H9 (cell line): ENCODE data around the gene PRTG. TPM values are rescaled to one million over a fixed set of nuclear protein-coding genes. Genes with fewer than 3 reads are reported as not detected.

Experiments
- DNase-seq: peaks from one replicate; pipeline ENCODE4 v3.0.0-alpha.2; 2017
- H2AFZ ChIP-seq: one replicate; pipeline ENCODE4 v1.6.1; 2013; ENCODE audit warnings: mild to moderate bottlenecking, low read length, control low read depth, moderate library complexity
- H2AK5ac ChIP-seq: 2 replicates; pipeline ENCODE4 v1.6.1; 2013; ENCODE audit warnings: low read length, control low read depth, mixed read lengths; ENCODE audit not compliant: insufficient read length
- H2BK120ac ChIP-seq: one replicate; pipeline ENCODE4 v1.6.1; 2013; ENCODE audit warnings: low read depth, mild to moderate bottlenecking, low read length, control low read depth, inconsistent platforms; ENCODE audit not compliant: poor library complexity, severe bottlenecking
- H2BK12ac ChIP-seq: 2 replicates; pipeline ENCODE4 v1.6.1; 2013; ENCODE audit warnings: low read length, control low read depth, mixed read lengths, low read depth; ENCODE audit not compliant: insufficient read length
- H2BK15ac ChIP-seq: 2 replicates; pipeline ENCODE4 v1.6.1; 2013; ENCODE audit warnings: low read depth, low read length, control low read depth
- H2BK20ac ChIP-seq: one replicate; pipeline ENCODE4 v1.6.1; 2013; ENCODE audit warnings: low read depth, mild to moderate bottlenecking, low read length, control low read depth, inconsistent platforms; ENCODE audit not compliant: poor library complexity, severe bottlenecking
- H2BK5ac ChIP-seq: 2 replicates; pipeline ENCODE4 v1.6.1; 2013; ENCODE audit warnings: low read length, control low read depth, mixed read lengths; ENCODE audit not compliant: insufficient read length
- H3K14ac ChIP-seq: 2 replicates; pipeline ENCODE4 v1.6.1; 2013; ENCODE audit warnings: low read length, control low read depth; ENCODE audit not compliant: insufficient read depth
- H3K18ac ChIP-seq: 2 replicates; pipeline ENCODE4 v1.6.1; 2013; ENCODE audit warnings: low read depth, mild to moderate bottlenecking, mixed read lengths, low read length, control low read depth; ENCODE audit not compliant: insufficient read length
- H3K23ac ChIP-seq: 2 replicates; pipeline ENCODE4 v1.6.1; 2013; ENCODE audit warnings: low read length, control low read depth, mixed read lengths, low read depth; ENCODE audit not compliant: insufficient read length
- H3K23me2 ChIP-seq: 2 replicates; pipeline ENCODE4 v1.6.1; 2013; ENCODE audit warnings: low read depth, mild to moderate bottlenecking, mixed read lengths, low read length, control low read depth; ENCODE audit not compliant: insufficient read length, poor library complexity, severe bottlenecking
- H3K27ac ChIP-seq: 2 replicates; pipeline ENCODE4 v1.5.1; 2013; ENCODE audit warnings: low read length, control low read depth, mixed read lengths, low read depth; ENCODE audit not compliant: insufficient read length
- H3K27me3 ChIP-seq: 2 replicates; pipeline ENCODE4 v1.6.1; 2013; ENCODE audit warnings: low read length, control low read depth, inconsistent platforms; ENCODE audit not compliant: insufficient read depth
- H3K4ac ChIP-seq: 2 replicates; pipeline ENCODE4 v1.6.1; 2013; ENCODE audit warnings: low read depth, mild to moderate bottlenecking, control low read depth, inconsistent platforms, low read length, moderate library complexity
- H3K4me1 ChIP-seq: 2 replicates; pipeline ENCODE4 v1.6.1; 2013; ENCODE audit warnings: low read length, control low read depth, inconsistent platforms; ENCODE audit not compliant: insufficient read depth
- H3K4me2 ChIP-seq: 2 replicates; pipeline ENCODE4 v1.6.1; 2013; ENCODE audit warnings: low read length, control low read depth, mixed read lengths; ENCODE audit not compliant: insufficient read length, insufficient read depth
- H3K56ac ChIP-seq: 2 replicates; pipeline ENCODE4 v1.6.1; 2013; ENCODE audit warnings: low read depth, mild to moderate bottlenecking, mixed read lengths, low read length, control low read depth; ENCODE audit not compliant: insufficient read length
- H3K79me1 ChIP-seq: 2 replicates; pipeline ENCODE4 v1.6.1; 2013; ENCODE audit warnings: low read depth, mild to moderate bottlenecking, moderate library complexity, low read length, control low read depth, inconsistent platforms; ENCODE audit not compliant: insufficient read depth, poor library complexity, severe bottlenecking
- H3K79me2 ChIP-seq: 2 replicates; pipeline ENCODE4 v1.6.1; 2013; ENCODE audit warnings: low read length, control low read depth, inconsistent platforms; ENCODE audit not compliant: insufficient read depth
- H3K9ac ChIP-seq: 2 replicates; pipeline ENCODE4 v1.6.1; 2013; ENCODE audit warnings: low read length, control low read depth, mixed read lengths; ENCODE audit not compliant: insufficient read length; ENCODE audit errors: extremely low read depth
- H3K9me3 ChIP-seq: one replicate; pipeline ENCODE4 v1.6.1; 2013; ENCODE audit warnings: low read depth, low read length, inconsistent platforms; ENCODE audit not compliant: control insufficient read depth
- H3T11ph ChIP-seq: one replicate; pipeline ENCODE4 v1.6.1; 2013; ENCODE audit warnings: mild to moderate bottlenecking, low read length, control low read depth, inconsistent platforms
- H4K20me1 ChIP-seq: one replicate; pipeline ENCODE4 v1.6.1; 2013; ENCODE audit not compliant: control insufficient read depth, insufficient read length, insufficient read depth
- H4K5ac ChIP-seq: 2 replicates; pipeline ENCODE4 v1.6.1; 2013; ENCODE audit warnings: low read depth, mild to moderate bottlenecking, mixed read lengths, low read length, control low read depth; ENCODE audit not compliant: insufficient read length
- H4K8ac ChIP-seq: replicated peaks from 2 replicates; pipeline ENCODE4 v1.6.1; 2013; ENCODE audit warnings: low read length, control low read depth, mixed read lengths, low read depth; ENCODE audit not compliant: insufficient read length
- H4K91ac ChIP-seq: 2 replicates; pipeline ENCODE4 v1.6.1; 2013; ENCODE audit warnings: low read depth, mild to moderate bottlenecking, moderate library complexity, mixed read lengths, low read length, control low read depth; ENCODE audit not compliant: insufficient read length
- H3K27ac Mint-ChIP-seq, 3 experiments: 2 replicates in 2 of 3; 3 replicates in 1 of 3; pipeline ENCODE4 v1.8.0; 2020 to 2021; ENCODE audit warnings: mixed read lengths in 3 of 3, mild to moderate bottlenecking in 1 of 3, moderate library complexity in 1 of 3
- H3K27me3 Mint-ChIP-seq: 2 replicates; pipeline ENCODE4 v1.8.0; 2021; ENCODE audit warnings: low read depth, mild to moderate bottlenecking, moderate library complexity, mixed read lengths
- H3K36me3 Mint-ChIP-seq, 3 experiments: 2 replicates in 2 of 3; 3 replicates in 1 of 3; pipeline ENCODE4 v1.8.0; 2020 to 2021; ENCODE audit warnings: low read depth in 3 of 3, mixed read lengths in 3 of 3; ENCODE audit not compliant: insufficient read depth in 1 of 3
- H3K4me1 Mint-ChIP-seq, 2 experiments: 2 replicates each; pipeline ENCODE4 v1.8.0; 2020; ENCODE audit warnings: mixed read lengths in 2 of 2
- H3K4me3 Mint-ChIP-seq, 2 experiments: 2 replicates in 1 of 2; 3 replicates in 1 of 2; pipeline ENCODE4 v1.8.0; 2020 to 2021; ENCODE audit warnings: mild to moderate bottlenecking in 2 of 2, mixed read lengths in 2 of 2, moderate library complexity in 1 of 2
- H3K9me3 Mint-ChIP-seq, 2 experiments: 2 replicates in 1 of 2; 3 replicates in 1 of 2; pipeline ENCODE4 v1.8.0; 2020; ENCODE audit warnings: mild to moderate bottlenecking in 2 of 2, mixed read lengths in 2 of 2, moderate library complexity in 1 of 2
- WGBS: extraction: QIAGEN DNeasy Blood & Tissue Kit; methylation state at CpG from one replicate; pipeline ENCODE4 v1.1.7; 2013; ENCODE audit warnings: missing lambda C conversion rate, low lambda C conversion rate, mixed read lengths; ENCODE audit not compliant: insufficient read length; ENCODE audit errors: extremely low coverage; 5-methylcytosine and 5-hydroxymethylcytosine counted together
- total RNA-seq: library from RNA; stranded (reverse); gene quantifications from 2 replicates; pipeline ENCODE4 v1.2.1, GENCODE V29; 2021
- TF ChIP-seq, protein P1 (sequence below): fragments of 200-600 bp; sonication (generic); conservative IDR thresholded peaks from 3 replicates; pipeline ENCODE4 v1.8.0; 2021; ENCODE audit warnings: antibody characterized with exemption, mild to moderate bottlenecking

Gene PRTG
- total RNA-seq, 1 experiment from 2014 or later, result 5.7 TPM

DNA sequence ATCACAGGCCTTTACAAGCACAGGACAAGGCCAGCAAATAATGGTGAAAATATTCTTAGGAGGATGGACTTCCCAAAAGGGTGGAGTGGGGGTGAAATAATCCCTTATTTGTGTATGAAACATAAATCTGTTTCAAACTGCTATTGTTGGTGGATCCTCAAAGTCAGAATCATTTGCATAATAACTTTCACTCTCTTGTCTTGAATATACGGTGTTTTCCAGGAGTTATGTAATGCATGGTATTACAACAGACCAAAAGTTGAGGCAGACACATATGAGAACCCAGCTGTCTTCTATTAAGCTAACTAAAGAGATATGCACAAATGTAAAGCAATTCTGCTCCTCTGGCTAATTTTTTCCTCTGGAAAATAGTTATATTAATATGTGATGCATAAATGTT is 57.7 kb downstream of the PRTG start:
- peaks cover 6 to 13% of the 10 kb centered on the region in 2 experiments for H3K4me1 Mint-ChIP-seq

More for the DNA sequence above, 57.7 kb downstream of the PRTG start:
- no peak overlapping the region for H3K27ac ChIP-seq
- no peak overlapping the region for H3K4ac ChIP-seq
- TF ChIP-seq, protein P1, sequence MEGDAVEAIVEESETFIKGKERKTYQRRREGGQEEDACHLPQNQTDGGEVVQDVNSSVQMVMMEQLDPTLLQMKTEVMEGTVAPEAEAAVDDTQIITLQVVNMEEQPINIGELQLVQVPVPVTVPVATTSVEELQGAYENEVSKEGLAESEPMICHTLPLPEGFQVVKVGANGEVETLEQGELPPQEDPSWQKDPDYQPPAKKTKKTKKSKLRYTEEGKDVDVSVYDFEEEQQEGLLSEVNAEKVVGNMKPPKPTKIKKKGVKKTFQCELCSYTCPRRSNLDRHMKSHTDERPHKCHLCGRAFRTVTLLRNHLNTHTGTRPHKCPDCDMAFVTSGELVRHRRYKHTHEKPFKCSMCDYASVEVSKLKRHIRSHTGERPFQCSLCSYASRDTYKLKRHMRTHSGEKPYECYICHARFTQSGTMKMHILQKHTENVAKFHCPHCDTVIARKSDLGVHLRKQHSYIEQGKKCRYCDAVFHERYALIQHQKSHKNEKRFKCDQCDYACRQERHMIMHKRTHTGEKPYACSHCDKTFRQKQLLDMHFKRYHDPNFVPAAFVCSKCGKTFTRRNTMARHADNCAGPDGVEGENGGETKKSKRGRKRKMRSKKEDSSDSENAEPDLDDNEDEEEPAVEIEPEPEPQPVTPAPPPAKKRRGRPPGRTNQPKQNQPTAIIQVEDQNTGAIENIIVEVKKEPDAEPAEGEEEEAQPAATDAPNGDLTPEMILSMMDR, result no peak
- no peaks in the 10 kb centered on the region for H3K27me3 ChIP-seq
- no peak for DNase-seq
- H3K56ac ChIP-seq, result no peak overlapping the region
- peaks cover 3% of the 10 kb centered on the region for H3K23me2 ChIP-seq
- no peak overlapping the region for H4K8ac ChIP-seq
- no peaks in the 10 kb centered on the region for H3K4me1 ChIP-seq
- H2BK20ac ChIP-seq, result no peak overlapping the region
- H3K18ac ChIP-seq, result no peak overlapping the region
- no peak overlapping the region for H3K9ac ChIP-seq
- no peaks in the 10 kb centered on the region; the same call in 1 of the 2 replicates for H3K27me3 Mint-ChIP-seq
- H3K36me3 Mint-ChIP-seq, result no peaks in the 10 kb centered on the region
- H3K27ac Mint-ChIP-seq, result no peak overlapping the region
- no peak overlapping the region for H2BK12ac ChIP-seq
- no peak overlapping the region for H2BK5ac ChIP-seq
- H3K23ac ChIP-seq, result no peak overlapping the region
- no peak overlapping the region for H3K4me3 Mint-ChIP-seq
- H3K79me2 ChIP-seq, result no peaks in the 10 kb centered on the region
- H2BK15ac ChIP-seq, result no peak overlapping the region
- H3K9me3 ChIP-seq, result no peaks in the 10 kb centered on the region
- H3K14ac ChIP-seq, result no peak overlapping the region
- H2AFZ ChIP-seq, result no peak overlapping the region
- H3K9me3 Mint-ChIP-seq, result no peaks in the 10 kb centered on the region
- H4K91ac ChIP-seq, result no peak overlapping the region
- H3K79me1 ChIP-seq, result no peaks in the 10 kb centered on the region
- H2AK5ac ChIP-seq, result no peak overlapping the region
- H4K20me1 ChIP-seq, result no peaks in the 10 kb centered on the region
- H2BK120ac ChIP-seq, result no peak overlapping the region
- no peak overlapping the region for H3T11ph ChIP-seq
- no peak overlapping the region for H3K4me2 ChIP-seq
- no CpG with 5 or more reads among the region's 1 CpG for WGBS
- H4K5ac ChIP-seq, result no peak overlapping the region
